Body of pancreas (tissue), 4 donors: ENCODE measurements around the gene TMEM144. TPM values are rescaled to one million over a fixed set of nuclear protein-coding genes. Genes with fewer than 3 reads are reported as not detected.

Experiments used
- ATAC-seq: fragments of 150-250 bp; one replicate; pipeline ENCODE4 v1.9.1; 2016
- DNase-seq, 4 donors: peaks; one replicate each; pipeline ENCODE4 v3.0.0-alpha.2; 2019
- H3K27ac ChIP-seq, 4 donors: fragments of 200-600 bp; sonication (generic); 1 replicate in 3 of 4; 2 replicates in 1 of 4; pipeline versions ENCODE4 v1.5.1 to v1.6.1; 2016 to 2019; ENCODE audit warnings: mild to moderate bottlenecking in 1 of 4, mixed read lengths in 1 of 4, moderate library complexity in 1 of 4
- H3K27me3 ChIP-seq, 2 donors: fragments of 200-600 bp; sonication (generic); one replicate each; pipeline ENCODE4 v1.6.0; 2016; ENCODE audit warnings: mild to moderate bottlenecking in 1 of 2
- H3K36me3 ChIP-seq, 2 donors: fragments of 200-600 bp; sonication (generic); replicated peaks in 1 of 2; 2 replicates each; pipeline ENCODE4 v1.5.1; 2016; ENCODE audit warnings: low read depth in 2 of 2; ENCODE audit not compliant: insufficient read depth in 1 of 2
- H3K4me1 ChIP-seq: fragments of 200-600 bp; sonication (generic); one replicate; pipeline ENCODE4 v1.6.0; 2016
- H3K4me3 ChIP-seq, 2 donors: fragments of 200-600 bp; sonication (generic); 1 replicate in 1 of 2; 2 replicates in 1 of 2; pipeline ENCODE4 v1.5.1; 2016 to 2019
- H3K9me3 ChIP-seq, 3 donors: fragments of 200-600 bp; sonication (generic); 1 replicate in 2 of 3; 2 replicates in 1 of 3; pipeline ENCODE4 v1.5.1; 2016
- POLR2A ChIP-seq, 3 donors: fragments of 450-650 bp; IDR thresholded peaks; one replicate each; pipeline ENCODE4 v1.6.1; 2016; ENCODE audit warnings: antibody characterized with exemption in 3 of 3, mild to moderate bottlenecking in 2 of 3
- WGBS, 2 donors: methylation state at CpG; one replicate each; pipeline ENCODE4 v1.1.5; 2017; 5-methylcytosine and 5-hydroxymethylcytosine counted together
- intact Hi-C: fragments of 100-400 bp; cut with DNase I; formaldehyde crosslinking; loops from one replicate; pipeline ENCODE4 v1.15.1; 2023
- total RNA-seq, 2 donors: library from RNA; depleted of rRNA; stranded (reverse); fragments of >200 nt; gene quantifications; one replicate each; pipeline ENCODE4 v1.1.0, GENCODE V29; 2016
- TF ChIP-seq, protein P1 (sequence below), 7 experiments: fragments of 450-650 bp in 4 of 7; fragments of 200-600 bp in 3 of 7; sonication (generic) in 3 of 7; IDR thresholded peaks; one replicate each; pipeline ENCODE4 v1.5.1; 2016 to 2019; ENCODE audit warnings: antibody characterized with exemption in 7 of 7

Gene TMEM144
- total RNA-seq, 2 donors from 2014 or later = 10.5 to 13.0 TPM

DNA sequence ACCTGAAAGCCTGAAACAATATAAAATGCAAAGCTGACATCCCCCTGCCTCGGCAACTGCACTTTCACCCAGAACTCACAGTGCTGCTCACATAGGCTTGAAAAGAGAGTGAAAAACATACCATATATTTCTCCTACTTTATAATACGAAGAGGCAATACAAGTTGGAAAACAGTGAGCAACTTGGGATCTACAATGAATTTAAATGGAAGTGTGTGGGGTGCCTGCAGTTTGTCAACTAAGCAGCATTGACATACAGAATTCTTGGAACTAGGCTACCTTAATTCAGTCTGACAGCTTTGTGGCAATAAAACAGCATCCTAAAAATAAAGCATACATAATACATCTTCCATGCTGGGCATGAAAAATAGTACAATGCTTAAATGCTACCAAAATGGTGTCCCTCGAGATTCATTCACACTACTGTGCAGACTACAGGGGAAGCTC is 45.5 kb upstream of the TMEM144 start:
- DNase-seq (no peak), ATAC-seq (no peak)
- no peak overlapping the region for H3K4me3 ChIP-seq
- intact Hi-C loops = loop anchor here (5.0 kb wide), 1 partner anchor 172 kb away; no protein-coding TSS in a partner anchor
- no peaks in the 10 kb centered on the region for H3K36me3 ChIP-seq
- peak overlapping the region in 1 of 4 donors; percentile 20 for H3K27ac ChIP-seq
- no peak for TF ChIP-seq POLR2A (IDR thresholded peaks at IDR 0.05)
- TF ChIP-seq, protein P1, sequence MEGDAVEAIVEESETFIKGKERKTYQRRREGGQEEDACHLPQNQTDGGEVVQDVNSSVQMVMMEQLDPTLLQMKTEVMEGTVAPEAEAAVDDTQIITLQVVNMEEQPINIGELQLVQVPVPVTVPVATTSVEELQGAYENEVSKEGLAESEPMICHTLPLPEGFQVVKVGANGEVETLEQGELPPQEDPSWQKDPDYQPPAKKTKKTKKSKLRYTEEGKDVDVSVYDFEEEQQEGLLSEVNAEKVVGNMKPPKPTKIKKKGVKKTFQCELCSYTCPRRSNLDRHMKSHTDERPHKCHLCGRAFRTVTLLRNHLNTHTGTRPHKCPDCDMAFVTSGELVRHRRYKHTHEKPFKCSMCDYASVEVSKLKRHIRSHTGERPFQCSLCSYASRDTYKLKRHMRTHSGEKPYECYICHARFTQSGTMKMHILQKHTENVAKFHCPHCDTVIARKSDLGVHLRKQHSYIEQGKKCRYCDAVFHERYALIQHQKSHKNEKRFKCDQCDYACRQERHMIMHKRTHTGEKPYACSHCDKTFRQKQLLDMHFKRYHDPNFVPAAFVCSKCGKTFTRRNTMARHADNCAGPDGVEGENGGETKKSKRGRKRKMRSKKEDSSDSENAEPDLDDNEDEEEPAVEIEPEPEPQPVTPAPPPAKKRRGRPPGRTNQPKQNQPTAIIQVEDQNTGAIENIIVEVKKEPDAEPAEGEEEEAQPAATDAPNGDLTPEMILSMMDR (IDR thresholded peaks at IDR 0.05) = no peak
- WGBS, 2 donors = 63 to 68% methylated on average over 3 of the region's 3 CpGs
- H3K27me3 ChIP-seq = no peaks in the 10 kb centered on the region
- H3K4me1 ChIP-seq = peaks cover 15% of the 10 kb centered on the region
- H3K9me3 ChIP-seq = no peaks in the 10 kb centered on the region

DNA sequence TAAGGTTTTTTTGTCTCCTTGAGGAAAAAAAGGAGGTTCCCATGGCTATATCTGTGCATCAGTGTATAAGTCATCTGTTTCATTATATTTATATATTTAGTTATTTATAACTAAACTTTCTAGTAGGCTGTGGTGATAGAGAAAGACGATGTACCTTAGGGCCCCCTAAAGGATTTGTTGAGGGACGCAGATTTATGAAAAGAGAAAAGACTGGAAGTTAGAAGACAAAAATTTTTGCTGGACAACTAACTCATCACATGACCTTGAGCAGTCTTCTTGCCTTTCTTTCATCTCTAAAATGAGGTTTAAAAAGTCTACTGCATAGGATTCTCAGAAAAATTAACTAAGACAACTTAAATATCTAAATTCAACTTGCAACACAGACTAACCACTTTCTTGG is 43.6 kb upstream of the TMEM144 start:
- peaks cover 29% of the 10 kb centered on the region for H3K4me1 ChIP-seq
- no peaks in the 10 kb centered on the region for H3K27me3 ChIP-seq
- H3K4me3 ChIP-seq = no peak overlapping the region
- H3K9me3 ChIP-seq = no peaks in the 10 kb centered on the region
- intact Hi-C loops = loop anchor here (5.0 kb wide), 1 partner anchor 174 kb away; no protein-coding TSS in a partner anchor
- 50 to 53% methylated on average over 2 of the region's 2 CpGs for WGBS, 2 donors
- DNase-seq (no peak), ATAC-seq (no peak)
- TF ChIP-seq POLR2A (IDR thresholded peaks at IDR 0.05) = no peak
- H3K27ac ChIP-seq = no peak overlapping the region
- H3K36me3 ChIP-seq = no peaks in the 10 kb centered on the region

DNA sequence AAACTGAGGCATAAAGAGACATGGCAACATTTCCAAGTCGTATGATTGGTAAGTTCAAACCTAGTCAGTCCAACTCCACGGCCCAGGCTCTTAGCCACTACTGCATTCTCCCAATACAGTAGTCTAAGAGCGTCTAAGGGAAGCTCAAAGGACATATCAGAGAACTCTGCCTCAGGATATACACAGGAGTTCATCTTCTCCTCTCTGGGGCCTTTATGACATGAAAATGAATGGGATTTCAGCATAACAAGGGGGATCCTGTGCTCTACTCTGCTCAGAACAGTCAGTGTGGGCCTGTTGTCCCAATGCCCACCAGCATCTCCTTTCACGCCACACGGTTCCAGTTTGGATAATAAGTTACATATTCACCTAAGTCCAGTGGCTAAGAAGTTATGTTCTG is 41.7 kb upstream of the TMEM144 start:
- ATAC-seq (no peak), DNase-seq (no peak)
- Histone ChIP-seq H3K9me3 (no peaks in the 10 kb centered on the region), H3K4me3 (no peak overlapping the region), H3K27ac (no peak overlapping the region), H3K27me3 (no peaks in the 10 kb centered on the region), H3K4me1 (peaks cover 41% of the 10 kb centered on the region), H3K36me3 (no peaks in the 10 kb centered on the region)
- TF ChIP-seq, protein P1 (IDR thresholded peaks at IDR 0.05) = no peak
- no peak for TF ChIP-seq POLR2A (IDR thresholded peaks at IDR 0.05)
- intact Hi-C loops = loop anchor here (5.0 kb wide), 1 partner anchor 176 kb away; no protein-coding TSS in a partner anchor
- WGBS, 2 donors = 82 to 86% methylated on average over 5 of the region's 5 CpGs

DNA sequence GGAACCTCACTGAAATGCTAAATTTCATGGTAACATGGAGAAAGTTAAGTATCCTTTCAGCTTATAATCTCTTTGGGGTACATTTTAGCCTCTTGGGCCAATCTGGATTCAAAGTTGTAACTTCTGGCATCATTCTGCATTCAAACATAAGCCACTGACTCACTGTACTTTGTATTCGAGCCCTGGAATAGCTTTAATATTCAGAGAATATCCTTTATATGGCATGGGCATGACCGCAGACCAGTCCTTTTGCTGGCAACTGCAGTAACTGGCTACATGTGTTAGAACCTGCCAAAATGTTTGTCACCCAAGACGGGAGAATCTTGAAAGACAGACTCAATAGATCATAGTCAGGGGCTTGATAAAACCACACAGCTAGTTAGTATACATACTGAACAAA is 40.8 kb upstream of the TMEM144 start:
- intact Hi-C loops = loop anchor here (5.0 kb wide), 1 partner anchor 177 kb away; no protein-coding TSS in a partner anchor
- no peak for ATAC-seq
- WGBS, 2 donors = 42 to 50% methylated on average over 3 of the region's 3 CpGs

DNA sequence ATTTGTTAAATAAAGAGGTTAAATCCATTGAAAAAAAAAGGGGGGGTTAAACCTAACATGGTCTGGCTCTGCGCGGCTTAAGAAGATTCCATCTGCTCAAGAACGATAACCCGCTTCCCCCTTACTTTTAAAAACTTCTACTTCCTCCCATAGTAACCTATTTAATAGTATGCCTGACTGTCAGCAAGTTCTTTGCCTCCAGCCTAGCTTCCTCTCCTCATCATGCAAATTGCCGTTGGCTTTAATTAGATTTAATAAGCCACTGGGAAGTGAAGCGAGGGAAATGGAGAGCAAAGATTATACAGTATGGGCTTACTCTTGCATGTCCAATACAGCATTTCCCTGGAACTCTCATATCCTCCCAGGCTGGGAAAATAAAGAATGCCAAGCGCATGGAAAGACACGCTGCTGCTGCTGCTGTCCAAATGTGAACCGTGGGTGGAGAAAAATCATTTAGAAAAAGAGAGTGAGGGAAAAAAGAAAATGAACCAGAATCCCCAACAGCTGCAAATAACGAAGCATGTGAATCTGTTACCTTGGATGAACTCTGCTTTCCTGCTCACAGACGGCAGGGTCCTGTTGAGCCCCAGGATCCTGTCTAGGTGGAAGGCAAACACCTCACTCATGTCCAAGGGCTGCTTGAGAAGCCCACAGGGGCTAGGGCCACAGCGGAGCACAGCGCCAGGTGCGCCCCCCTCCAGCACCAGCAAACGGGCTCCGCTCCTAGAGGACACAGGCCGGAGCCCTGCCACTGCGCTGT is 40.2 kb upstream of the TMEM144 start:
- peak in 1 of 4 donors; percentile 17 for DNase-seq
- TF ChIP-seq POLR2A (IDR thresholded peaks at IDR 0.05) = peak in 1 of 3 donors; percentile 42
- TF ChIP-seq, protein P1 (IDR thresholded peaks at IDR 0.05) = no peak
- no peak for ATAC-seq
- intact Hi-C loops = loop anchor here (5.0 kb wide), 1 partner anchor 178 kb away; no protein-coding TSS in a partner anchor
- 40 to 56% methylated on average over 14 to 18 of the region's 18 CpGs for WGBS, 2 donors
- peak overlapping the region in 1 of 2 donors; percentile 29 for H3K4me3 ChIP-seq
- H3K9me3 ChIP-seq = no peaks in the 10 kb centered on the region
- H3K36me3 ChIP-seq = no peaks in the 10 kb centered on the region
- H3K27me3 ChIP-seq = no peaks in the 10 kb centered on the region
- H3K27ac ChIP-seq = peak overlapping the region in 3 of 4 donors; percentile 53 to 74 (median 57)
- peaks cover 47% of the 10 kb centered on the region for H3K4me1 ChIP-seq

More for the DNA sequence above, 40.8 kb upstream of the TMEM144 start:
- Histone ChIP-seq H3K4me3 (peak overlapping the region in 1 of 2 donors; percentile 29), H3K4me1 (peaks cover 47% of the 10 kb centered on the region), H3K36me3 (no peaks in the 10 kb centered on the region), H3K27ac (peak overlapping the region in 3 of 4 donors; percentile 53 to 74 (median 57)), H3K27me3 (no peaks in the 10 kb centered on the region), H3K9me3 (no peaks in the 10 kb centered on the region)
- TF ChIP-seq, protein P1 (IDR thresholded peaks at IDR 0.05) = no peak
- TF ChIP-seq POLR2A (IDR thresholded peaks at IDR 0.05) = no peak
- no peak for DNase-seq
